AG08395 (cell line): ENCODE measurements around the gene PLIN4.

Experiments
- DNase-seq: peaks from one replicate; pipeline ENCODE4 v3.0.0; 2012; ENCODE audit warnings: mixed read lengths, low spot score

Gene PLIN4

DNA sequence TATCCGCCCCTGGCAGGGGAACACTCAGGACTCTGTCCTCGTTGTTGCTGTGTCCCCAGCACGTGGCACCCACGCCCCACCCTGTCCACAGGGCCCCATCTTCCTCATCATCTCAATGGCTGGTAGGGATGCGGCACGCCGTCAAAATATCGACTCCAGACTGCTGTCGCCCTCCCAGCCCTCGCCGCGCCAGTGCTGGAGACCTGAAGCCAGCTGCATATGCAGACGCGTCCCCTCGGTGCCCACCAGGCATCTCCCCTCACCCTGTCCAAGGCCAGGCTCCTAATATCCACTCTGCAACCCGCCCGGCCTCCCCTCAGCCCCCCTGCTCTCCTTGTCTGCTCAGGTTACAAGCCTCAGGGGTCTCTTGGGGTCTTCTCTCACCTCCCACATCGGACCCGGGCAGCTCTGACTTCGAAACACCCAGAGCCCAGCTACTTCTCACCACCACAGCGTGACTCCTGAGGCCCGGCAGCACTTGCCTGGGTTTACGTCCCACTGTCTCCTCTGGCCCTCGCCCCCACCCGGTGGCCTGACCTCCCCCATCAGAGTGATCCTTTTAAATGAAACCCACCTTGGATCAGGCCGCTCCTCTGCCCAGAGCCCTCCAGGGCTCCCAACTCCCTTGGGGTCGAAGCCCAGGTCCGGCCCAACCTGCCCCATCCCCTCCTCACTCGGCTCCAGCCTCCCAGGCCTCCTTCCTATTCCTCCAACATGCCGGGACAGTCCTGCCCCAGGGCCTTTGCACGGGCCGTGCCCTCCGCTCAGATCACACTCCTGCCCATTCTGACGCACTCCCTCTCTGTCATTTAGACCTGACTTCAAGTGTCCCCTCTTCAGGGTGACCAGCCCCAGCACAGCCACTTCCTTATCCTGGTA lies 12.5 kb downstream of the PLIN4 start:
- DNase-seq: no peak

DNA sequence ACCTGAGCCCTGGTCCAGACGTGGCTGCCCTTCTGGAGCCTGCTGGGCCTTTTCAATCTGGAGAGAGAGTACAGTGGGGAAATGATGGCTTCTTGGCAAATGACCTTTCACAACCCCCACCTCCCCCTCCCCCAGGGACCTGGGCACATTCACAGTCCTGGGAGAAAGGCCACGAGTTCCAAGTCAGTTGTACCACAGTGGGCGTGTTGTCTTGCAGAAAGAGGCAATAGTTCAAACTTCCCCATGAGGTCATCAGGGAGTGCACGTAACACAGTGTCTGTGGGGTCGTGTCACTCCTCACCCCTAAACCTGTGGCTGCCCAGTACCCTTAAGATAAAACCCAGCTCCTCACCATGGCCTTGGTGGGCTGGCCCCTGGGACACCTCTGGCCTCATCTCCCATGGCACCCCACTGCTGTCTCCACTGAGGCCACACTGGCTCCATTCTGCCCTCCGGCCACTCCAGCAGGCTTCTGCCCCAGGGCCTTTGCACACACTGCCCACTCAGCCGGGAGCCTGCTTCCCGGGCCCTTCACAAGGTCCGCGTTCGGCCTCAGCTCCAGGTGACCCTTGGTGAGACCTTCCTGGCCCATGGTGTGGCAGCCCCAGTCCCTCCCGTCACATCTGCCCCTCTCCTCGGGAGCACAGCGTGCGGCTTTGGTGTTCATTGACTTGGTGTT lies 13.3 kb downstream of the PLIN4 start:
- no peak for DNase-seq

DNA sequence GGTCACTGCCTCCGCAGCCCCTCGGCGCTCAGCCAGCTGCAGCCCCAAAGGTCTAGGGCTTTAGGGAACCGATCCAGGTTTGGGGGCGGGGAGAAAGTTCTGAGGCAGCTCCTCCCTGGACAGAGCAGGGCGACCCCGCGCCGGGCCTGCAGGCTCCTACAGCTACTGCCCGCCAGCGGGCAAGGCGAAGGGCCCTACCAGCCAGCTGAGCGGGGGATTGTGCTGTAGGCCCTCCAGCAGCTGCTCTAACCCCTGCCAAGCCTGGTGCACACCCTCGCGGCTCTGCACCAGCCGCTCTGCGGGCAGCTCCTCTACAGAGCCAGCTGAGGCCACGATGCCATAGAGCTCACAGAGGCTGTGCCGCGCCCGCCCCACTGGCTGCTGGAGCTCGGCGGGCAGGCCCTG lies 14.0 kb downstream of the PLIN4 start:
- no peak for DNase-seq

DNA sequence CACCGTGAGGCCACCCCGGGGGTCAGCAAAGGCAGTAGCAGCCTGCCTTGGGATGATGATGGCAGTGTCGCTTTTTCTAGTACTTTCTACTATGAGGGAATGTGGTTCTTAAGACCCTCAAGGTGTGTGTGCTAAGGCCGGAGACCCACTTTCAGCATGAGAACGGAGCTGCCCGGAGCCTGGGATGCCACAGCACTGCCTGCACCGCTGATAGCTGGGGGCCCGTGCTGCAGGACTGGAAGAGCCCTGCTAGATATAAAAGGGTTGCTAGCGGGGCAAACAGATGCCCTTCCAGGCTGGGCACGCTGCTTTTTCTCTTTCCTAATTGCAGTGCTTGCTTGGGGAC lies 14.5 kb downstream of the PLIN4 start:
- DNase-seq: no peak

DNA sequence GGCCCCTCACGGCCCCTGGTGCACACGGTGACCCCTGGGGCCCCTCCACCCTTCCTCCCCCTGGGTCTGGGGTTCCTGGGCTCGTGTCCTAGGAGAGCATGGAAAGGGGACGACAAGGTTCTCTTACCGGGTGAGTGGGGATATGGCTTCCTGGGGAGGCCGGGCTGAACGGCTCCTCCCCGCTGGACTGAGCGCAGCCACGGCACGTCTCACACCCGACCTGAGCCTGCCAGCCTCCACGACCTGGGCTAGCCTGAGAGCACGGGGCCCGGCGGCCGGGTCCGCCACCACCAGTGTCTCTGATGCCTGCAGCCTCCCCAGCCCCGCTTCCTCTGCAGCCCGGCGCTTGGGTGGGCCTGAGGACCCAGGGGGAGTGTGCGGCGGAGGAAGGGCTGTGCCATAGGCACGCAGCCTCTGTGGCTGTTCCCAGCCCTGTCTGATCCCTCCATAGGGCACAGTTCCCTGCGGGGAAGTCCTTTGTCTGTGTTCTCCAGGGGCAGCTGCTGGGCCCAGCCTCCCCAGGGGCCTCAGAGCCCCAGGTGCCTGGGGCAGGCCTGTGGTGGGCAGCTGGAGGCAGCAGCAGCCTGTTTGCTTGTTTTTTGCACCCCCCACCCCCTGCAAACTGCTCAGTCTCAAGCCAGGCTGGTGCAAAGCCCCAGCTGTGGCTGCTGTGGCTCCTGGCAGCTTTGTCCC lies 15.0 kb downstream of the PLIN4 start:
- DNase-seq: no peak

DNA sequence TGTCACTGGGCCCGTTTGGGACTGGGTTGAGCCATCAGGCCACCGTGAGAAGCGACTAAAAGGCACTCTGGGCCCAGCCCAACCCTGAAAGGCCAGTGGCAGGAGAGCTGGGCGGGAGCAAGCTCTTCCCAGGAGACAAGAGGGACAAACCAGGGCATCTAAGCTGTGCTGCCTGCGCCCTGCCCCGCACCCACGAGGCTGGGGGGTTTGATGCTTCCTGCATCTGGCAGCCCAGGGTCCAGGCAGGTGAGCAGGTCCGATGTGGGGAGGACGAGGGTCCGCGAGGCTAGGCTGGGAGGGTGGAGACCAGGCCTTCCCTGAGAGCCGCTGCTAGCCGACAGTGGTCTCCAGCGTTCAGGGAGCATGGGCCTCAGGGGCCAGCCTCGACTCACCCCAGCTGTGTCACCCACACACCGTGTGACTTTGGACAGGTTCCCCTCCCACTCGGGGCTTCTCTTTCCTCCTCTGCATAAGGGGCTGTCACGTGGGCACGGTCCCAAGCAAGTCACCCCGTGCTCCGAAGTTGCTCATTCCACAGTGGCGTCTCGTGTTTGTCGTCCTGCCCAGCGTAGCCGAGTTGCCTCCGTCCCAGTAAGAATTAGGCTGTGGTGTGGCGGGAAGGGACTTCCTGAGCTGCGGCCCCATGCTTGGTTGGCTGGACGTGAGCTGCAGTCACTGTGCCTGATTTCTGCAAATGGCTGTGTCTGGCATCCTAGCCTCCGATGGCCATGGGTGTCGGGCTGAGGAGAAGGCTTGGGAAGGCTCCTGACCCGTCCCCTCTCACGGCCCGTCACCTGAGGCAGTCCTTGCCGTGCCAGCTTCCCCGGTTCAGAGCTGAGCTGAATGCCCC lies 15.8 kb downstream of the PLIN4 start:
- no peak for DNase-seq

DNA sequence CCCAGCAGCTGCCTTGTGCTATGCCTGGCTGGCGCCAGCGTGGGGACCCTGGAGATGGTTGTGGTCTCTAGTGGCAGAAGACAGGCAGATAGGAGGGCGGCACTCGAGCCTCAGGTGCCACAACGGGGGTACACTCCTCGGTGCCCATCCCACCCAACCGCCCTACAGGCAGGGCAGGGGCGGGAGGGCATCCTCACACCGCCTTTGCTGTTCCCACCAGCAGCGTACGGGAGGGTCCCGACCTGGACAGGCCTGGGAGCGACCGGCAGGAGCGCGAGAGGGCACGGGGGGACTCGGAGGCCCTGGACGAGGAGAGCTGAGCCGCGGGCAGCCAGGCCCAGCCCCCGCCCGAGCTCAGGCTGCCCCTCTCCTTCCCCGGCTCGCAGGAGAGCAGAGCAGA lies 16.6 kb downstream of the PLIN4 start:
- no peak for DNase-seq

DNA sequence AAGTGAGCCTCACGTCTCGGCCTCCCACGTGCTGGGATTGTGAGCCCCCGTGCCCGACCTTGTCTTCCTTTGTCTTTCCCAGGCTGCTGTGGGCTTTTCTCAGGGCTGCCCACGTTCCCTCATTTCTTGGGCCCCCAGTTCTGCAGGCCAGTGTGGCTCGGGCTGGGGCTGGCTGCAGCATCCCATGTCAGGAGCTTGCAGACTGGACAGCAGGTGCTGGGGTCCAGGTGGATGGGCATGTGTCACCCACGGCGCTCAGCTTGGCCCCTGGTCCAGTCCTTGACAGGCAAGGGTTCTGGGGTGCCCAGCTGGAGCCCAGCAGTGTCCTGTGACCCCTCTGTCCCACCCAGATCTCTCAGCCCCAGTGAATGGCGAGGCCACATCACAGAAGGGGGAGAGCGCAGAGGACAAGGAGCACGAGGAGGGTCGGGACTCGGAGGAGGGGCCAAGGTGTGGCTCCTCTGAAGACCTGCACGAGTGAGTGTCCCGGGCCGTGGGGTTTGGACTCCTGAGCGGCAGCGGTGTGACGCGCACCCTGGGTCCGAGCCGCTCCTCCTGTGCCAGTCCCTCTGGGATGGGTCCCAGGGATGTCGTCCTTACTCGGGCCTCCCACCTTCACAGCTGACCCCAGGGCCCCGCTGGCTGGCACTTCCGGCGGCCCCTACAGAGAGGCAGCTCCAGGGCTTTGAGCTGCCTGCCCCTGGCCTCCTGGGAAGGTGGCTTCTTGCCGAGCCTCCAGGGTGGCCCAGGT lies 17.3 kb downstream of the PLIN4 start:
- DNase-seq: no peak

DNA sequence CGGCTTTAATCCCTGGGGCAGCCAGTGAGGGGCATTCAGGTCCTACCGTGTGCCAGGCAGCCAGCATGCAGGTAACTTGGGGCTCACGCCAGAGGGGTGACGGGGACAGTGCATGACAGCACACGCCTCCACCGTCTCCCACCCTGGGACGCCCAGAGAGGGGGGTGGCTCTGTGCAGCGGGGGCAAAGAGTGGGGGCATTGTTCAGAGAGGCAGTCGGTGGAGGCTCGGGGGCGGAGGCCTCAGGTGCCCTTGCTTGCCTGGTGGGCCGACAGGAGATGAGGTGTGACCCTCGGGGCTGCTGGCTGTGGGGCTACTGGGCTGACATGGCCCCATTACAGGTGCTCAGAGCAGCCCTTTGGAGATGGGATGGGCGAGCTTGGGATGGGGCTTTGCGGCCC lies 18.4 kb downstream of the PLIN4 start:
- DNase-seq: no peak

DNA sequence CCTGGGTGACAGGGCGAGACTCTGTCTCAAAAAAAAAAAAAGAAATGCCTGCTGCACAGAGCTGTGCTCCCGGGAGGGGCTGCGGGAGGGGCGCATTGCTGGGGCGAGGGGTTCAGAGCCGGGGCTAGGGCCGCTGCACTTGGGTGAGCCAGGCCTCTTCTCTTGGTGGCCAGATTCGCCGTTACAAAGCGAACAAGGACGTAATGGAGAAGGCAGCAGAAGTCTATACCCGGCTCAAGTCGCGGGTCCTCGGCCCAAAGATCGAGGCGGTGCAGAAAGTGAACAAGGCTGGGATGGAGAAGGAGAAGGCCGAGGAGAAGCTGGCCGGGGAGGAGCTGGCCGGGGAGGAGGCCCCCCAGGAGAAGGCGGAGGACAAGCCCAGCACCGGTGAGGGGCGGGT lies 19.0 kb downstream of the PLIN4 start:
- DNase-seq: no peak

DNA sequence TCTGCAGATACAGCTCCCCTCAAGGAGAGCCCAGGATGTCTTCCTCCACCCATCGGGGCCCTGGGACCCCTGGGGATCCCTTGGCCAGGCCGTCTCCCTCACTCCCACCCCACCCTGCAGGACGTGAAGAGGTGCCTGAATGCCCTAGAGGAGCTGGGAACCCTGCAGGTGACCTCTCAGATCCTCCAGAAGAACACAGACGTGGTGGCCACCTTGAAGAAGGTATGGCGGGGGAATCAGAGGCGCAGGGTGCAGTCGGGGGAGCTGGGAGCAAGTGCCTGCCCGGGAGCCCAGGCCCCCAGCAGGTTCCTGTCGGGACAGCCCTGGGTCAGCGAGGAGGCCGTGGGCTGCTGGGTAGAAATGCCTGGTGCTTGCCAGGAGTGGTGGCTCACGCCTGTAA lies 19.6 kb downstream of the PLIN4 start:
- DNase-seq: no peak

DNA sequence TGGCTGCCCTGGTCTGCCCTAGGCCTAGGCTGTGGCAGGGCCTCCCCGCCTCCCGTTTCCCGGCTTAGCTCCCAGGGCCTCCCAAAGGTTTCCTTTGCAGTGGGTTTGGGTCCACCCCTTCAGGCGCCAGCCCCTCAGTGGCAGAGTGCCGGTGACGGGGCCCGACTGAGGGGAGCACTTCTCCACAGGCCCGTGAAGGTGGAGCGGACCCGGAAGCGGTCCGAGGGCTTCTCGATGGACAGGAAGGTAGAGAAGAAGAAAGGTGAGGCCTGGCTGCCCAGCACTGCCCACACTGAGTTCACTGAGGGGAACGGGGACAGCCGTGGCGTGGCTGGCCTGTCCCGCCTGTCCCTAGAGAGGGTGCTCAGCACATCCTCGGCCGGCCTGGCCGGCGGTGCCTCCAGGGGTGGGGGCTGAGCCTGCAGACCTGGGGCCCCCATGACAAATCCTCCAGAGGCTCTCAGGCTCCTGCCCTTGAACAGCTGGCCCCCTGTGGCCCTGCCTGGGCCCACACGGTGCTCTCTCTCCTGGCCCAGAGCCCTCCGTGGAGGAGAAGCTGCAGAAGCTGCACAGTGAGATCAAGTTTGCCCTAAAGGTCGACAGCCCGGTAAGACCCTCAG lies 20.4 kb downstream of the PLIN4 start:
- no peak for DNase-seq

DNA sequence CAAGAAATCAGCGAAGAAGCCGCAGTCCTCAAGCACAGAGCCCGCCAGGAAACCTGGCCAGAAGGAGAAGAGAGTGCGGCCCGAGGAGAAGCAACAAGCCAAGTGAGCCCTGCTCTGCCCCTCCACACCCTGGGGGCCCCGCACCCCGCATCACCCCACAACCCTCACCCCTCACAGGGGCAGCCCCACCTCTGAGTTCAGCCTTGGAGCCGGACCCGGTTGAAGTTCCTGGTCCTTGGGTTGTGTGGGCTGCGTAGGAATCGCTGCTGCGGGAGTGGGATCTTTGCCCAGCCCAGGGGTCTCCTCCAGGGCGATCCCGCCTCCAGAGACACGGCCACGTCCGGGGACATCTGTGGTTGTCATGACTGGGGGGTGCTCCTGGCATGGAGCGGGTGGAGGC lies 22.0 kb downstream of the PLIN4 start:
- DNase-seq: no peak

DNA sequence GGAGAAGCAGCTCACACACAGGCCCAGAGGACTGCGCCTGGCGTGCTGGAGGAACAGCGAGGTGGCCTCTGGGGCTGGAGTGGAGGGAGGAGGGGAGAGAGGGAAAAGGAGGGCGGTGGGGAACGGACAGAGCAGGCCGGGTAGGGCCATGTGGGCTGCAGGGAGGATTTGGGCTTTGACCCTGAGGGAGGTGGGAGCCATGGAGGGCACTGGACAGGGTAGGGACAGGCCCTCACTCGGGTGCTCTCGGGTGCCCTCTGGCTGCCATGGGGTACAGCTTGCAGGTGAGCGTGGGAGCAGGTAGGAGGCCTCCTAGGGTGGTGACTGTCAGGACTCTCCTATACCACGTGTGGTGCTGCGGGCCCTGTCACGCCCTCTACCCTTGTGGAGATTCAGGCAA lies 22.8 kb downstream of the PLIN4 start:
- no peak for DNase-seq

DNA sequence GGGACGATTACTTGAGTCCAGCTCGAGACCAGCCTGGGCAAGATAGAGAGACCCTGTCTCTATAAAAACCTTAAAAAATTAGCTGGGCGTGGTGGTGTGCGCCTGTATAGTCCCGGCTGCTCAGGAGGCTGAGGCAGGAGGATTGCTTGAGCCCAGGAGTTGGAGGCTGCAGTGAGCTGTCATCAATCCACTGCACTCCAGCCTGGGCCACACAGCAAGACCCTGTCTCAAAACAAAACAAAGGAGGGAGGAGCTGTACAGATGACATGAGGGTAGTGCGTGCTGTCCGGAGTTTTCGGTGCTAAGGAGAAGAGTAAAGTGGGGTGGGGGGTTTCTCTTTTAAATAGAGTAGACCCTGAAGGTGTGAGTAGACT lies 23.6 kb downstream of the PLIN4 start:
- no peak for DNase-seq

DNA sequence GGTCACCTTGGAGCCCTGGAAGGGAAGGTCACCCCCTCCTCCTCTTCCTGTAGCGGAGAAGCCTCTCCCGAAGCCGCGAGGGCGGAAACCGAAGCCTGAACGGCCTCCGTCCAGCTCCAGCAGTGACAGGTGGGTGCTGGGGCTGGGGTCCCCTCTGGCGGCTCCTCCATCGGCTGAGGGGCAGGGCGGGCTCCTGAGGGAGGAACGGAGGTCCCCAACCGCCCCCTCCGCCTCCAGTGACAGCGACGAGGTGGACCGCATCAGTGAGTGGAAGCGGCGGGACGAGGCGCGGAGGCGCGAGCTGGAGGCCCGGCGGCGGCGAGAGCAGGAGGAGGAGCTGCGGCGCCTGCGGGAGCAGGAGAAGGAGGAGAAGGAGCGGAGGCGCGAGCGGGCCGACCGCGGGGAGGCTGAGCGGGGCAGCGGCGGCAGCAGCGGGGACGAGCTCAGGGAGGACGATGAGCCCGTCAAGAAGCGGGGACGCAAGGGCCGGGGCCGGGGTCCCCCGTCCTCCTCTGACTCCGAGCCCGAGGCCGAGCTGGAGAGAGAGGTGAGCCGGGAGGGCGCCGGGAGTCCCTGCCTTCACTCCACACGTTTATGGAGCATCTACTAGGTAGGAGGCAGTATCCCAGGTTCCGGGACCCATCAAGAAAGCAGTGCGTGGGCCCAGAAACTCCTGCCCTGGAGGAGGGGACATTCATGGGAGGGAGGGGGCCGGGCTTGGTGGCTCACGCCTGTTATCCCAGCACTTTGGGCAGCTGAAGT lies 24.2 kb downstream of the PLIN4 start:
- DNase-seq: no peak

DNA sequence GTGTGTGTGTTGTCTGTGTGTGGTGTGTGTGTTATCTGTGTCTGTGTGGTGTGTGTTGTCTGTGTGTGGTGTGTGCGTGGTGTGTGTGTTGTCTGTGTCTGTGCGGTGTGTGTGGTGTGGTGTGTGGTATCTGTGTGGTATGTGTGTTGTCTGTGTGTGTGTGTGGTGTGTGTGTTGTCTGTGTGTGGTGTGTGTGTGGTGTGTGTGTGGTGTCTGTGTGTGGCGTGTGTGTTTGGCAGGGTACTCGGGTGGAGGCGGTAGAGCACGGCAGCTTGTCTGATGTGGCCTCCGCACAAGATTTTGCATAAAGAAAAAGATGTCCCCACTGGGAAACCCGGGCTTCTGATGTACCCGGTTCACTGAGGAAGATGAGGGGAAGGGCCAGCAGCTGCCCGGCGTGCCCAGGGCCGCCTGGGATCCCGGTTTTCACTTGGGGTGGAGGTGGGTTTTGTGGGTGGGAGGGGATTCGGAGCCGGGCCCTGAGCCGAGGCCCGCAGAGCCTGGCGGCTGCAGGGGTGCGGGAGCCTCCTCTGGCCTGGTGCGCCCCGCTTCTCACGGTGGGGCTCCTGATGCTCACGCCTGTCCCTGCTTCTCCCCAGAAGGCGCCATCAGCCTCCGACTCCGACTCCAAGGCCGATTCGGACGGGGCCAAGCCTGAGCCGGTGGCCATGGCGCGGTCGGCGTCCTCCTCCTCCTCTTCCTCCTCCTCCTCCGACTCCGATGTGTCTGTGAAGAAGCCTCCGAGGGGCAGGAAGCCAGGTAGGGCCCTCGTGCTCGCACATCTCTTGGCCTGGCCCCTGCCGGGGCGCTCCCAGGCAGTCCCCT lies 25.0 kb downstream of the PLIN4 start:
- DNase-seq: no peak

DNA sequence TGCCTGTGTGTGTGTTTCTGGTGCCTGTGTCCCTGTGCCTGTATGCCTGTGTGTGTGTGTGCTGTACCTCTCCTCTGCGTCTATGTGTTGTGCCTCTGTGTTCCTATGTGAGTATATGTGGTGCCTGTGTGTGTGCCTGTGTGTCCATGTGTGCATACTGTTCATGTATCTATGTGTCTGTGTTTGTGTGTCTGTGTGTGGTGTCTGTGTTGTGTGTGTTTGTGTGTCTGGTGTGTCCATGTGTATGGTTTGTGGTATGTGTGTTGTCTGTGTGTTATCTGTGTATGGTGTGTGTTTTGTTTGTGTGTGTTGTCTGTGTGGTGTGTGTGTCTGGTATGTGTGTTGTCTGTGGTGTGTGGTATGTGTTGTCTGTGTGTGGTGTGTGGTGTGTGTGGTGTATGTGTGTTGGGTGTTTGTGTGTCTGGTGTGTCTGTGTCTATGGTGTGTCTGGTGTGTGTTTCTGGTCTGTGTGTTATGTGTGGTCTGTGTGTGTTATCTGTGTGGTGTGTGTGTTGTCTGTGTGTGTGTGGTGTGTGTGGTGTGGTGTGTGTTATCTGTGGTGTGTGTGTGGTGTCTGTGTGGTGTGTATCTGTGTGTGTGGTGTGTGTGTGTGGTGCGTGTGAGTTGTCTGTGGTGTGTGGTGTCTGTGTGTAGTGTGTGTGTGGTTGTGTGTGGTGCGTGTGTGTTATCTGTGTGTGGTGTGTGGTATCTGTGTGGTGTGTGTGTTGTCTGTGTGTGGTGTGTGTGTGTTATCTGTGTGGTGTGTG lies 25.8 kb downstream of the PLIN4 start:
- no peak for DNase-seq

DNA sequence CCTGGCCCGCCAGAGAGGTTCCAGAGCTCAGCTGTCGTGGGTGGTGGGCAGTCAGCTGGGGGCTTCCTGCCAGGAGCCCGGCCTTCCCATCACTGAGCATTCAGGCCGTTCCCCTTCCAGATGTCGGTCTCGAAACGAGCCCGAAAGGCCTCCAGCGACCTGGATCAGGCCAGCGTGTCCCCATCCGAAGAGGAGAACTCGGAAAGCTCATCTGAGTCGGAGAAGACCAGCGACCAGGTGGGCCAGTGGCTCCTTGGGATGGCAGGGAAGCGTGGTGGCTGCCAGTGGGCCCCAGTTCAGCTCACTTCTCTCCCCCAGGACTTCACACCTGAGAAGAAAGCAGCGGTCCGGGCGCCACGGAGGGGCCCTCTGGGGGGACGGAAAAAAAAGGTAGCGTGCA lies 26.8 kb downstream of the PLIN4 start:
- DNase-seq: no peak
